ENCODE measurements around the gene RASSF7.

RASSF7 gene

DNA sequence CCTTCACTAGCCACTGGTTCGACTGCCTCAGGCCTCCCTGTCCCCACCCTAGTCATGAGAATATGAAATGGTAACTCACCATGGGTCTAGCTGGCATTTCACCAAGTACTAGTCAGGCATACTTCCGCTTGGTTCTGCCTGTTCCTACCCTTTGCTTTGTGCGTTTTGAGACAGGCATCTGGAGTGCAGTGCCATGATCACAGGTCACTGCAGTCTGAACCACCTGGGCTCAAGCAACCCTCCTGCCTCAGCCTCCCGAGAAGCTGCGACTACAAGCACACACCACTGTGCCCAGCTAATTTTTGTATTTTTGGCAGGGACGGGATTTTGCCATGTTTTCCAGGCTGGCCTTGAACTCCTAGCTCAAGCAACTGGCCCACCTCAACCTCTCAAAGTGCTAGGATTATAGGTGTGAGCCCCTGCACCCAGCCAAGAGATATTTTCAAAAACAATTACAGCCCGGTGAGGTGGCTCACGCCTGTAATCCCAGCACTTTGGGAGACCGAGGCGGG, 39.5 kb upstream of the RASSF7 start:
- Histone ChIP-seq H3K9ac (no peak overlapping the region), H4K20me1 (ENCODE audit: insufficient read depth) (no peaks in the 10 kb centered on the region), H3K27ac (no peak overlapping the region), H3K4me2 (no peak overlapping the region), H3K4me1 (ENCODE audit: low read depth, poor library complexity, severe bottlenecking) (no peaks in the 10 kb centered on the region), H3K79me2 (ENCODE audit: insufficient read depth, low read depth) (no peaks in the 10 kb centered on the region), H2AFZ (ENCODE audit: low read depth) (no peak overlapping the region), H3K36me3 (ENCODE audit: insufficient read depth) (no peaks in the 10 kb centered on the region), H3K4me3 (IDR thresholded peaks at IDR 0.05; ENCODE audit: insufficient read depth, low read depth, low read length) (no peak overlapping the region), H3K27me3 (ENCODE audit: insufficient read depth, low read depth) (no peaks in the 10 kb centered on the region)
- TF ChIP-seq, protein P1, sequence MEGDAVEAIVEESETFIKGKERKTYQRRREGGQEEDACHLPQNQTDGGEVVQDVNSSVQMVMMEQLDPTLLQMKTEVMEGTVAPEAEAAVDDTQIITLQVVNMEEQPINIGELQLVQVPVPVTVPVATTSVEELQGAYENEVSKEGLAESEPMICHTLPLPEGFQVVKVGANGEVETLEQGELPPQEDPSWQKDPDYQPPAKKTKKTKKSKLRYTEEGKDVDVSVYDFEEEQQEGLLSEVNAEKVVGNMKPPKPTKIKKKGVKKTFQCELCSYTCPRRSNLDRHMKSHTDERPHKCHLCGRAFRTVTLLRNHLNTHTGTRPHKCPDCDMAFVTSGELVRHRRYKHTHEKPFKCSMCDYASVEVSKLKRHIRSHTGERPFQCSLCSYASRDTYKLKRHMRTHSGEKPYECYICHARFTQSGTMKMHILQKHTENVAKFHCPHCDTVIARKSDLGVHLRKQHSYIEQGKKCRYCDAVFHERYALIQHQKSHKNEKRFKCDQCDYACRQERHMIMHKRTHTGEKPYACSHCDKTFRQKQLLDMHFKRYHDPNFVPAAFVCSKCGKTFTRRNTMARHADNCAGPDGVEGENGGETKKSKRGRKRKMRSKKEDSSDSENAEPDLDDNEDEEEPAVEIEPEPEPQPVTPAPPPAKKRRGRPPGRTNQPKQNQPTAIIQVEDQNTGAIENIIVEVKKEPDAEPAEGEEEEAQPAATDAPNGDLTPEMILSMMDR (conservative IDR thresholded peaks at IDR 0.05; ENCODE audit: low read depth, low read length), result no peak

DNA sequence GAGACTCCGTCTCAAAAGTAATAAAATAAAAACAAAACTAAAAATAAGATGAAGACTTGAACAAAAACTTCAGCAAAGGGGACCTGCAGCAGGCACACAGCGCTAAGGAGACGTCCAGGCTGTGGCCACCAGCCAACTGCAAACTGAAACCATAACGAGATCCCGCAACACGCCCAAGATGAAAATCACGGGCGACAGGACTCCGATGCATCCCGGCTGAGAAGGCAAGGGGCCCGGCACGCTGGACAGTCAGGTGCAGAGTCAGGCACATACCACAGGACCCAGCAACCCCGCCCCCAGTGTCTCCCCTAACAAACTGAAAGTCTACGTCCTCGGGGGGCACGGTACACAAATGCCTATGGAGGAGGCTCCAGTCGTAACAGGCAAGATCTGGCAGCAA, 34.6 kb upstream of the RASSF7 start:
- no peak overlapping the region for H2AFZ ChIP-seq (ENCODE audit: low read depth)
- H3K79me2 ChIP-seq (ENCODE audit: insufficient read depth, low read depth), result no peaks in the 10 kb centered on the region
- no peak overlapping the region for H3K27ac ChIP-seq
- H3K4me1 ChIP-seq (ENCODE audit: low read depth, poor library complexity, severe bottlenecking), result no peaks in the 10 kb centered on the region
- H3K27me3 ChIP-seq (ENCODE audit: insufficient read depth, low read depth), result no peaks in the 10 kb centered on the region
- H4K20me1 ChIP-seq (ENCODE audit: insufficient read depth), result no peaks in the 10 kb centered on the region
- no peak overlapping the region for H3K4me2 ChIP-seq
- H3K36me3 ChIP-seq (ENCODE audit: insufficient read depth), result no peaks in the 10 kb centered on the region
- TF ChIP-seq, protein P1 (conservative IDR thresholded peaks at IDR 0.05; ENCODE audit: low read depth, low read length), result no peak
- H3K4me3 ChIP-seq (IDR thresholded peaks at IDR 0.05; ENCODE audit: insufficient read depth, low read depth, low read length), result no peak overlapping the region
- H3K9ac ChIP-seq, result no peak overlapping the region

DNA sequence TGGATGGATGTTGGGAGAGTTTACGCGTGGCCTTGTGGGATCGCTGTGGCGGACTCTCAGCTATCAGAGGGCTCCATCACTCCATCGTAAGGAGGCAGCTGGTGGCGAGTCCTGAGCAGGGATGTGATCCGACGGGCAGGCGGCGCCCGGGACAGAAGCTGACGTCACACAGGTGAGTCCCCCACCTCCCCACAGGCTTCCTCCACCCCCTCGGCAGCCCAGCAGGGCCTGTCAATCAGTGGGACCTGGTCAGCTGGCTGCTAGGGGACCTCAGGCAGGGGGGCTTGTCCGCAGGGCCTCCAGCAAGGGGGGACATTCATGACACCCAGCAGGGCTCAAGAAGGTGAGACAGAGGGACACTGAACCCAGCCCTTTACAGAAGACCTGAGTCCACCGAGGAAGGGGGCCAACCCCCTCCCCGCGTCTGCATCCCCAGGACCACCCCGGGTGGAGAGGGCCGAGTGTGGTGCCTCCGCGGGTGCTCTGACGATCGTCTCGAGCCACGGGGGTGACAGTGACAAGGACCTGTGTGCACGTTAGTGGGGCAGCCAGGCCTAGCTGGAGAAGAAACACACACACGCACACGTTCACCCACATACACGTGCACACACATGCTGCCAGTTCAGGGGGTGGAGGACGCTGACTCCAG, 32.5 kb upstream of the RASSF7 start:
- Histone ChIP-seq H4K20me1 (ENCODE audit: insufficient read depth) (no peaks in the 10 kb centered on the region), H3K9ac (no peak overlapping the region), H3K27ac (no peak overlapping the region), H3K4me2 (no peak overlapping the region), H3K36me3 (ENCODE audit: insufficient read depth) (no peaks in the 10 kb centered on the region), H2AFZ (ENCODE audit: low read depth) (no peak overlapping the region), H3K4me1 (ENCODE audit: low read depth, poor library complexity, severe bottlenecking) (no peaks in the 10 kb centered on the region), H3K79me2 (ENCODE audit: insufficient read depth, low read depth) (no peaks in the 10 kb centered on the region; the same call in 1 of the 2 replicates), H3K4me3 (IDR thresholded peaks at IDR 0.05; ENCODE audit: insufficient read depth, low read depth, low read length) (no peak overlapping the region), H3K27me3 (ENCODE audit: insufficient read depth, low read depth) (no peaks in the 10 kb centered on the region)
- TF ChIP-seq, protein P1 (conservative IDR thresholded peaks at IDR 0.05; ENCODE audit: low read depth, low read length), result no peak

DNA sequence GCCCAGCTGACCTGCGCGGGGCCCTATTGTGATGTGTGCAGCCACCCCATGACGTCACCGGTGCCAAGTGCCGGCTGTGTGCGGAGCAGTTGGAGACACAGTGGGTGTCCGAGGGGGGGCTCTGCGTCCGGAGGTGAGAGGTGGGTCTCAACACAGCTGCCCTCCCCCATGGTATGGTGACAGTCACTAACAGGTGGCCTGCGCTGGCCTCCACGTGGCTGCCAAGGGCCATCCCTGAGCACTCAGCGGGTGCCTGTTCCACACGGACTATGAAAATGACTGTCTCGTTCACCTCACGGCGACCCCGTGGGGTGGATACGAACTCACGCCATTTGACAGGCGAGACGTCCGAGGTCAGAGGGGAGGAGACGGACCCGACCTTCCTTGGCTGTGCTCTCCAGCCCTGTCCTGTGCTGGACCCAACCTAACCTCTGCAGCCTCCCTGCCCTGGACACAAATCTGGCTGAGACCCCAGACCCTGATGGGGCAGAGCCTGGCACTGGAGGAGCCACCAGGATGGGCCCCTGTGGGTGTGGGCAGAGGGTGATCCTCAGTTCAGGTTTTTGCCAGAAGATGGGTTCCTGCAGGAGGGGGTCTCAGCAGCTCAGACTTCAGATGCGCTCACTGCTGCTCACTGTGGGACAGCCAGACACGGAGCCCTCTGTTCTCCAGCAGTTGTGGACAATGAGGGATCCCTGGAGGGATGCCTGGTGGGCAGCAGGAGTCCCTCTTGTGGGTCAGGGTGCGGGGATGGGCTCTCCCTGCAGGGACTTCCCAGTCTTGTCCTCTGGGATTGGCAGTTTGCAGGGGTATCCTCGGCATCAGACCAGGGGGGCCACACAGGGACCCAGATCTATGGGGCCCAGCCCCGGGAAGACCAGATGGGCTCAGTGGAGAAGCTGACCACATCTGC, 31.7 kb upstream of the RASSF7 start:
- Histone ChIP-seq H3K4me1 (ENCODE audit: low read depth, poor library complexity, severe bottlenecking) (peaks cover 7% of the 10 kb centered on the region), H3K9ac (no peak overlapping the region), H2AFZ (ENCODE audit: low read depth) (no peak overlapping the region), H3K4me2 (no peak overlapping the region), H3K27me3 (ENCODE audit: insufficient read depth, low read depth) (no peaks in the 10 kb centered on the region), H3K4me3 (IDR thresholded peaks at IDR 0.05; ENCODE audit: insufficient read depth, low read depth, low read length) (no peak overlapping the region), H3K79me2 (ENCODE audit: insufficient read depth, low read depth) (peaks cover 1% of the 10 kb centered on the region; the same call in 1 of the 2 replicates), H3K27ac (no peak overlapping the region), H3K36me3 (ENCODE audit: insufficient read depth) (no peaks in the 10 kb centered on the region), H4K20me1 (ENCODE audit: insufficient read depth) (no peaks in the 10 kb centered on the region)
- TF ChIP-seq, protein P1 (conservative IDR thresholded peaks at IDR 0.05; ENCODE audit: low read depth, low read length), result no peak
